SK-N-SH (cell line): Measurements from ENCODE around the gene DUSP6. TPM values are rescaled to one million over a fixed set of nuclear protein-coding genes. Genes with fewer than 3 reads are reported as not detected.
A peak's percentile ranks its signal among the peaks of the same experiment; 100 is the strongest.

Experiments used
- CTCF ChIA-PET: fragments of 300-600, 350-600 bp; formaldehyde crosslinking; extraction: SDS; loops from one replicate; lab custom pipeline; 2021; lab: Yijun Ruan, JAX
- POLR2A ChIA-PET: fragments of 350-600 bp; sonication (Branson Sonifier 250); formaldehyde crosslinking; extraction: SDS; loops from one replicate; lab custom pipeline; 2020; ENCODE audit warnings: antibody characterized with exemption, inconsistent platforms; lab: Yijun Ruan, JAX
- DNase-seq: peaks from one replicate; pipeline ENCODE4 v3.0.0; 2012
- H2AFZ ChIP-seq: fragments of 200-600 bp; sonication (generic); 2 replicates; pipeline ENCODE4 v1.8.1; 2016; ENCODE audit warnings: antibody characterized with exemption, mild to moderate bottlenecking, low read depth
- H3F3A ChIP-seq: fragments of 200-600 bp; sonication (generic); replicated peaks from 2 replicates; pipeline ENCODE3; 2016; ENCODE audit warnings: antibody characterized with exemption, mild to moderate bottlenecking; ENCODE audit not compliant: insufficient read depth
- H3K27ac ChIP-seq, 2 experiments: fragments of 200-500 bp in 1 of 2; fragments of 200-600 bp in 1 of 2; sonication (Bioruptor generic) in 1 of 2; sonication (generic), shearing (Covaris generic) in 1 of 2; 2 replicates each; pipeline versions ENCODE4 v1.5.1 to v1.6.1; 2014 to 2016; ENCODE audit warnings: low read depth in 2 of 2, inconsistent platforms in 1 of 2, low read length in 1 of 2, mild to moderate bottlenecking in 1 of 2, mixed read lengths in 1 of 2
- H3K27me3 ChIP-seq: fragments of 200-600 bp; sonication (generic), shearing (Covaris generic); 2 replicates; pipeline ENCODE4 v1.6.1; 2016; ENCODE audit warnings: mixed run types; ENCODE audit not compliant: insufficient read depth
- H3K36me3 ChIP-seq, 2 experiments: fragments of 200-500 bp in 1 of 2; fragments of 200-600 bp in 1 of 2; sonication (Bioruptor generic) in 1 of 2; sonication (generic) in 1 of 2; replicated peaks in 1 of 2; 2 replicates each; pipeline versions ENCODE3 to v1.5.1; 2014 to 2016; ENCODE audit warnings: low read length in 1 of 2, mild to moderate bottlenecking in 1 of 2; ENCODE audit not compliant: insufficient read depth in 2 of 2, control insufficient read depth in 1 of 2
- H3K4me1 ChIP-seq, 2 experiments: fragments of 200-500 bp in 1 of 2; fragments of 200-600 bp in 1 of 2; sonication (Bioruptor generic) in 1 of 2; sonication (generic), shearing (Covaris generic) in 1 of 2; 2 replicates each; pipeline versions ENCODE4 v1.5.1 to v1.6.1; 2014 to 2016; ENCODE audit warnings: low read depth in 1 of 2, low read length in 1 of 2, mixed run types in 1 of 2; ENCODE audit not compliant: insufficient read depth in 2 of 2, control insufficient read depth in 1 of 2
- H3K4me2 ChIP-seq: fragments of 200-600 bp; sonication (generic), shearing (Covaris generic); 2 replicates; pipeline ENCODE4 v1.6.1; 2017; ENCODE audit warnings: mixed run types
- H3K4me3 ChIP-seq, 2 experiments: fragments of 200-500 bp in 1 of 2; fragments of 200-600 bp in 1 of 2; sonication (Bioruptor generic) in 1 of 2; sonication (generic), shearing (Covaris generic) in 1 of 2; 2 replicates each; pipeline versions ENCODE4 v1.5.1 to v1.8.1; 2014 to 2016; ENCODE audit warnings: low read depth in 2 of 2, inconsistent platforms in 1 of 2, low read length in 1 of 2, mild to moderate bottlenecking in 1 of 2, mixed read lengths in 1 of 2, moderate library complexity in 1 of 2
- H3K79me2 ChIP-seq: fragments of 200-600 bp; sonication (generic); 2 replicates; pipeline ENCODE4 v1.8.1; 2017; ENCODE audit warnings: mild to moderate bottlenecking; ENCODE audit not compliant: insufficient read depth
- H3K9ac ChIP-seq: fragments of 200-600 bp; sonication (generic); 2 replicates; pipeline ENCODE4 v1.6.1; 2017; ENCODE audit warnings: mixed run types
- H3K9me2 ChIP-seq: fragments of 200-600 bp; sonication (generic); 2 replicates; pipeline ENCODE4 v1.6.1; 2017; ENCODE audit warnings: mixed run types
- H3K9me3 ChIP-seq: fragments of 200-600 bp; sonication (generic); 2 replicates; pipeline ENCODE4 v1.6.1; 2017; ENCODE audit warnings: mixed run types, mild to moderate bottlenecking, moderate library complexity
- H4K20me1 ChIP-seq: fragments of 200-600 bp; sonication (generic); 2 replicates; pipeline ENCODE4 v1.6.1; 2017; ENCODE audit warnings: mild to moderate bottlenecking, mixed run types; ENCODE audit not compliant: insufficient read depth
- EZH2phosphoT487 ChIP-seq: fragments of 200-600 bp; sonication (generic); IDR thresholded peaks from 2 replicates; pipeline ENCODE4 v1.6.1; 2017; ENCODE audit warnings: low read depth, mixed run types, mild to moderate bottlenecking, antibody characterized with exemption, moderate library complexity, borderline replicate concordance
- FOSL2 ChIP-seq: IDR thresholded peaks from 2 replicates; pipeline ENCODE4 v1.4.0; 2012; ENCODE audit warnings: low read depth, mild to moderate bottlenecking, moderate library complexity, borderline replicate concordance
- FOXJ3 ChIP-seq: sonication (generic); formaldehyde crosslinking; IDR thresholded peaks from 2 replicates; pipeline ENCODE4 v1.5.1; 2020; ENCODE audit warnings: mild to moderate bottlenecking, missing genetic modification reagents
- GABPA ChIP-seq: IDR thresholded peaks from 2 replicates; pipeline ENCODE4 v1.4.0; 2012; ENCODE audit warnings: low read depth, mild to moderate bottlenecking
- MEF2A ChIP-seq: IDR thresholded peaks from 2 replicates; pipeline ENCODE4 v1.4.0; 2012; ENCODE audit warnings: low read depth, borderline replicate concordance
- POLR2AphosphoS5 ChIP-seq: IDR thresholded peaks from 2 replicates; pipeline ENCODE4 v1.6.1; 2012; ENCODE audit warnings: low read depth, low read length
- RCOR1 ChIP-seq: fragments of 150-350 bp; IDR thresholded peaks from 2 replicates; pipeline ENCODE4 v1.6.1; 2017; ENCODE audit warnings: antibody characterized with exemption, low read length
- RFX5 ChIP-seq: IDR thresholded peaks from 2 replicates; pipeline ENCODE4 v1.6.1; 2012; ENCODE audit warnings: mild to moderate bottlenecking, improper control_type of control experiment, low read length
- TCF12 ChIP-seq: IDR thresholded peaks from 2 replicates; pipeline ENCODE4 v1.4.0; 2012
- YY1 ChIP-seq: IDR thresholded peaks from 2 replicates; pipeline ENCODE4 v1.4.0; 2012; ENCODE audit warnings: low read depth, mild to moderate bottlenecking
- WGBS: methylation state at CpG from one replicate; pipeline ENCODE4 v1.1.6; 2017; ENCODE audit warnings: low lambda C conversion rate; 5-methylcytosine and 5-hydroxymethylcytosine counted together
- polyA plus RNA-seq, 3 experiments: library from polyadenylated mRNA; depleted of rRNA; stranded (reverse); fragments of >200 nt; gene quantifications; 2 replicates each; pipeline ENCODE4 v1.2.3, GENCODE V29; 2012
- TF ChIP-seq, protein P1 (sequence below): fragments of 200-600 bp; sonication (generic); IDR thresholded peaks from 2 replicates; pipeline ENCODE4 v1.6.1; 2017; ENCODE audit warnings: antibody characterized with exemption, mild to moderate bottlenecking, moderate library complexity
- TF ChIP-seq, protein P2 (sequence below): IDR thresholded peaks from 2 replicates; pipeline ENCODE4 v1.4.0; 2012; ENCODE audit warnings: low read depth
- TF ChIP-seq, protein P3 (sequence below): IDR thresholded peaks from 2 replicates; pipeline ENCODE4 v1.4.0; 2012; ENCODE audit warnings: low read depth, borderline replicate concordance

The DUSP6 gene
- polyA plus RNA-seq, 1 of the 3 experiments (the other 2 are of a cell fraction): 71.4 TPM

DNA sequence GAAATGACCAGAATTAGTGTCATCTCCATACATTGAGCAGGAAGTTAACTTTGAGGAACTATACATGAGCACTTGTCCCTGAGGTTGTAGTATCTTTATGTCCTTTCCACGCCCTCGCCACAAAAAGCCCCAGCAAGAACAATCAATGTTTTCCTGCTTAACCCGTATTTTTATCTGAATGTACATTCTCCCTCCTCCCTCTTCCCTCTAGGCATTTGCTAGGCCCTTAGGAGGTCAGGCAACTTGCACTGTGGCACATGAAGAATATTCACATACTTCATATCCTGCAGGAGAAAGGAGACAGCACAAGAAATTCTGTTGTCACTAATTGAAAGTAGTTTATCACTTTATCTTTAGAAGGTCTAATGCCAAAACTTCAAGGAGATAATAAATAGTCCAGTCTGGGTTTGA, 18.1 kb upstream of the DUSP6 start:
- no peak for DNase-seq
- 69% methylated on average over 3 of the region's 3 CpGs for WGBS
- H3K9ac ChIP-seq: peak overlapping the region; percentile 47; the same call in 1 of the 2 replicates
- H3K9me2 ChIP-seq: no peaks in the 10 kb centered on the region
- no peaks in the 10 kb centered on the region for H4K20me1 ChIP-seq
- no peaks in the 10 kb centered on the region; the same call in 1 of the 2 replicates for H3K79me2 ChIP-seq
- 0 out of 4 replicates have a peak overlapping the region, but pooled peaks of 1 of the 2 experiments have one; percentile 1 for H3K4me3 ChIP-seq
- H3K27me3 ChIP-seq: no peaks in the 10 kb centered on the region
- no peak overlapping the region for H2AFZ ChIP-seq
- H3K4me2 ChIP-seq: peak overlapping the region; percentile 67; the same call in 1 of the 2 replicates
- peaks cover 43% of the 10 kb centered on the region for H3F3A ChIP-seq
- TF ChIP-seq EZH2phosphoT487 (no peak), GABPA (no peak), YY1 (peak; percentile 44; the same call in 1 of the 2 replicates), RFX5 (no peak), POLR2AphosphoS5 (no peak)
- TF ChIP-seq, protein P1, sequence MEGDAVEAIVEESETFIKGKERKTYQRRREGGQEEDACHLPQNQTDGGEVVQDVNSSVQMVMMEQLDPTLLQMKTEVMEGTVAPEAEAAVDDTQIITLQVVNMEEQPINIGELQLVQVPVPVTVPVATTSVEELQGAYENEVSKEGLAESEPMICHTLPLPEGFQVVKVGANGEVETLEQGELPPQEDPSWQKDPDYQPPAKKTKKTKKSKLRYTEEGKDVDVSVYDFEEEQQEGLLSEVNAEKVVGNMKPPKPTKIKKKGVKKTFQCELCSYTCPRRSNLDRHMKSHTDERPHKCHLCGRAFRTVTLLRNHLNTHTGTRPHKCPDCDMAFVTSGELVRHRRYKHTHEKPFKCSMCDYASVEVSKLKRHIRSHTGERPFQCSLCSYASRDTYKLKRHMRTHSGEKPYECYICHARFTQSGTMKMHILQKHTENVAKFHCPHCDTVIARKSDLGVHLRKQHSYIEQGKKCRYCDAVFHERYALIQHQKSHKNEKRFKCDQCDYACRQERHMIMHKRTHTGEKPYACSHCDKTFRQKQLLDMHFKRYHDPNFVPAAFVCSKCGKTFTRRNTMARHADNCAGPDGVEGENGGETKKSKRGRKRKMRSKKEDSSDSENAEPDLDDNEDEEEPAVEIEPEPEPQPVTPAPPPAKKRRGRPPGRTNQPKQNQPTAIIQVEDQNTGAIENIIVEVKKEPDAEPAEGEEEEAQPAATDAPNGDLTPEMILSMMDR: no peak
- TF ChIP-seq, protein P2, sequence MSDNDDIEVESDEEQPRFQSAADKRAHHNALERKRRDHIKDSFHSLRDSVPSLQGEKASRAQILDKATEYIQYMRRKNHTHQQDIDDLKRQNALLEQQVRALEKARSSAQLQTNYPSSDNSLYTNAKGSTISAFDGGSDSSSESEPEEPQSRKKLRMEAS: no peak
- TF ChIP-seq, protein P3, sequence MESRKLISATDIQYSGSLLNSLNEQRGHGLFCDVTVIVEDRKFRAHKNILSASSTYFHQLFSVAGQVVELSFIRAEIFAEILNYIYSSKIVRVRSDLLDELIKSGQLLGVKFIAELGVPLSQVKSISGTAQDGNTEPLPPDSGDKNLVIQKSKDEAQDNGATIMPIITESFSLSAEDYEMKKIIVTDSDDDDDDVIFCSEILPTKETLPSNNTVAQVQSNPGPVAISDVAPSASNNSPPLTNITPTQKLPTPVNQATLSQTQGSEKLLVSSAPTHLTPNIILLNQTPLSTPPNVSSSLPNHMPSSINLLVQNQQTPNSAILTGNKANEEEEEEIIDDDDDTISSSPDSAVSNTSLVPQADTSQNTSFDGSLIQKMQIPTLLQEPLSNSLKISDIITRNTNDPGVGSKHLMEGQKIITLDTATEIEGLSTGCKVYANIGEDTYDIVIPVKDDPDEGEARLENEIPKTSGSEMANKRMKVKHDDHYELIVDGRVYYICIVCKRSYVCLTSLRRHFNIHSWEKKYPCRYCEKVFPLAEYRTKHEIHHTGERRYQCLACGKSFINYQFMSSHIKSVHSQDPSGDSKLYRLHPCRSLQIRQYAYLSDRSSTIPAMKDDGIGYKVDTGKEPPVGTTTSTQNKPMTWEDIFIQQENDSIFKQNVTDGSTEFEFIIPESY: no peak
- peak overlapping the region; percentile 77 to 93 for H3K27ac ChIP-seq
- ChIA-PET CTCF (no interaction called here), POLR2A (no interaction called here)
- H3K9me3 ChIP-seq: no peaks in the 10 kb centered on the region
- H3K4me1 ChIP-seq: peaks cover 18 to 53% of the 10 kb centered on the region in 2 experiments
- peaks cover 0 to 7% of the 10 kb centered on the region in 2 experiments for H3K36me3 ChIP-seq

DNA sequence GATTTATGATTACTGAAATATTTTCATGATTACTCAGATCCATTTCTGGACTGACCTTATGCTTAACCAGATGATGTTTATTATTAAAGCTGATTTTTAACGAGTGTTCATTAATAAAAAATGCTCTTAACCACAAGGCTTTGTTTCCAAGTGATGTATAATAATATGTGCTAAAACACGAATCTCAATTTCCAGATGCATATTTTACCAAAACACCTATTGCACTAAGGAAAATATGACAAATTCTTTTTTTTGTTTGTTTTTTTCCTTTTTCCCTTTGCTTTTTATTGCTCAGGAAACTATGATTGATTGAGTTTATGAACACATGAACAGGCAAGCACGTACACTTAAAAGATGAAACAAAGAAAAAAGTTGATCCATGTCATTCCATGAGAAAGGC, 16.9 kb upstream of the DUSP6 start:
- 62% methylated on average over 3 of the region's 3 CpGs for WGBS
- no peak overlapping the region for H2AFZ ChIP-seq
- H3K4me2 ChIP-seq: no peak overlapping the region
- TF ChIP-seq FOXJ3 (CRISPR knock-in tag): no peak
- no peak for TF ChIP-seq FOSL2
- TF ChIP-seq, protein P3: no peak
- 0 out of 2 replicates have a peak, but pooled peaks have one; percentile 16 for TF ChIP-seq MEF2A
- TF ChIP-seq TCF12: 0 out of 2 replicates have a peak, but pooled peaks have one; percentile 13
- no peak for TF ChIP-seq YY1
- TF ChIP-seq RCOR1: no peak
- POLR2A ChIA-PET: no interaction called here
- H4K20me1 ChIP-seq: no peaks in the 10 kb centered on the region
- CTCF ChIA-PET: interaction anchor here (1.3 kb wide), 1 partner anchor 14 kb away, joined by 4 read pairs; no protein-coding TSS in a partner anchor
- no peak overlapping the region for H3K4me3 ChIP-seq
- H3K79me2 ChIP-seq: no peaks in the 10 kb centered on the region; the same call in 1 of the 2 replicates
- H3K27me3 ChIP-seq: no peaks in the 10 kb centered on the region
- no peak for DNase-seq
- no peaks in the 10 kb centered on the region for H3K9me3 ChIP-seq
- peaks cover 18 to 45% of the 10 kb centered on the region in 2 experiments for H3K4me1 ChIP-seq
- peaks cover 43% of the 10 kb centered on the region for H3F3A ChIP-seq
- H3K9me2 ChIP-seq: no peaks in the 10 kb centered on the region
- peaks cover 0 to 7% of the 10 kb centered on the region in 2 experiments for H3K36me3 ChIP-seq
- H3K9ac ChIP-seq: peak overlapping the region; percentile 9; the same call in 1 of the 2 replicates
- H3K27ac ChIP-seq: peak overlapping the region; percentile 34 to 93; a peak in 3 of 4 replicates
